HG02642 (cell line): Measurements from ENCODE around the gene APOC3.
"Not testable (repeated sequence)": the region's sequence is repeated elsewhere in the genome, so short reads cannot be mapped to it uniquely, and the experiment has no call there.

Experiments used
- ATAC-seq: cut with Tn5 transposase; IDR thresholded peaks from one replicate; pipeline ENCODE4 v1.9.1; 2021; ENCODE audit warnings: mild to moderate bottlenecking; ENCODE audit not compliant: unreplicated experiment, poor library complexity

APOC3 gene

GRCh38 chr11:116801662-116802061 lies 28.0 kb upstream of the APOC3 start:
- not testable (repeated sequence) for ATAC-seq

DNA sequence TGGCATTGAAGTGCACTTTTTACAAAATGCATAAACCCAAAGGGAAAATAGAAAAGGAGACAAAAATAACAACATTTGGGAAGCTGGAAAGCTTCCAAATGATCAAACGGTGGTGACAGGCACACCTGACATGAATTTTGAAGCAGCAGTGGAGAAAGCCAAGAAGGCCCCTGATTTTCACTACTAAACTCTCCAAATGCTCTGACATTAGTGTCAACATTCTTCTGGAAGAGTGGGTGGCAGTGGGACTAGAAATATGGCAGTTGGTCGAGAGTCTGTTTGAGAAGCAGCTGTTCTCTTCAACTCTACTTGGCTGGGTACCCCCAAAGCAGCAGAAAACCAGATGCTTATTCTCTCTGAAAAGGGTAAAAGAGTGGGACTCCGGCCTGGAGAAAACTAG lies 25.7 kb upstream of the APOC3 start:
- ATAC-seq: no peak

GRCh38 chr11:116807601-116808261 lies 22.0 kb upstream of the APOC3 start:
- no peak for ATAC-seq

GRCh38 chr11:116808262-116809175 lies 21.2 kb upstream of the APOC3 start:
- ATAC-seq: no peak

- ATAC-seq: no peak
Measured at GRCh38 chr11:116811194-116811593, 18.5 kb upstream of the APOC3 start.

- ATAC-seq: no peak
Measured at GRCh38 chr11:116812109-116812508, 17.6 kb upstream of the APOC3 start.

DNA sequence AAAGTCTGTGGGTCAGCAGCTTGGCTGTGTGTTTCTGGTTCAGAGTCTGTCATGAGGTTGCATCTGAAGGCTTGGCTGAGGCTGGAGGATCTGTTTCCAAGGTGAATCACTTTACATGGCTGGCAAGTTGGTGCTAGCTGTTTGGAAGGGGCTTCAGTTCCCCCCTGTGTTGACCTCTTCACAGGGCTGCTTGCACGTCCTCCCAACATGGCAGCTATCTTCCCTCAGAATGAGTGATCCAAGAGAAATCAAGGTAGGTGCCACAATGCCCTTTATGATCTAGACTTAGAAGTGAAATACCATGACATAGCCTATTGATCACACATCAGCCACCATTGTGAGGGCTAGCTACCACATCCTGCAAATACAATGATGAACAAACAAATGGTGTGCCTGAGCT lies 16.5 kb upstream of the APOC3 start:
- ATAC-seq: no peak

DNA sequence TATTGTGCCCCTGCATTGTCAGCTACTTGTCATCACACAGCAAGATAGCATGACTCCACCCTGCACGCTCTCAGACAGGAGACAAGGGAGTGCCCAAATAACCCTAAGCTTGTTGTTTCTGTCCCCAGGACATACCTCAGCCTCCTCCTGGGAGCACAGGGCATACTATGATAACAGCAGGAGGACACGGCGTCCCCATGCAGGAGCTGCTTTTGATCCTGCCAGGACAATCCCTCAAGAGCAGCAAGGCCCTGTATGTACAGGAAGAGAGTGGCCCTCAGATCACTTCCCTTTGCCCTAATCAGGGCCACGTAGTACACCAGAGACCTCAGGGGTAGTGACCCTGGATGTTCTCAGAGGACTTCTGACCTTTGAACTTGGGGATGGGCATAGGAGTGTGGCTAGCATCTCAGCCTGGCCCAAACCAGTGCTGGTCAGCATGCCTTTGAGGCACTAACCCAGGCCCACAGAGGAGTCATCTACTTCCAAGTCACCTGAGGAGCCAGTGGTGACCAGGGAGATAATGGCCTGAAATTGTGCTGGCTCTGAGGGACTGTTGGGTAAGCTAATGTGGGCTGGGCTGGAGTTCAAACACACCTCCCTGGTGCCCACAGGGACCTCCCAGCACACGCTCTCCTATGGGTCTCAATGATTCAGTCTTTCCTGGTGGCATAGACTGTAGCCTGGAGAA lies 15.8 kb upstream of the APOC3 start:
- ATAC-seq: no peak

DNA sequence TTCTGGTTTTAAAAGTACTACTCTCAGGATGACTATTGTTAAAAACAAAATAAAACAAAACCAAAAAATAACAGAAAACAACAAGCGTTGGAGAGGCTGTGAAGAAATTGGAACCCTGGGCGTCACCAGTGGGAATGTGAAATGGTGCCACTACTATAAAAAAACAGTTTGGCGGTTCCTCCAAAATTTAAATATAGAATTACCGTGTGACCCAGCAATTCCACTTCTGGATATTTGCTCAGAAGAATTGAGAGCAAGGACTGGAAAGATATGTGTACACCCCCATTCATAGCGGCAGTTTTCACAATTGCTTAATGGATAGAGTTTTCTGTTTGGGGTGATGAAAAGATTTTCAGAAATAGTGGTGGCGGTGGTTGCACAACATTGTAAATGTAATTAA lies 15.2 kb upstream of the APOC3 start:
- no peak for ATAC-seq

- ATAC-seq: no peak
Measured at GRCh38 chr11:116819049-116819448, 10.7 kb upstream of the APOC3 start.

DNA sequence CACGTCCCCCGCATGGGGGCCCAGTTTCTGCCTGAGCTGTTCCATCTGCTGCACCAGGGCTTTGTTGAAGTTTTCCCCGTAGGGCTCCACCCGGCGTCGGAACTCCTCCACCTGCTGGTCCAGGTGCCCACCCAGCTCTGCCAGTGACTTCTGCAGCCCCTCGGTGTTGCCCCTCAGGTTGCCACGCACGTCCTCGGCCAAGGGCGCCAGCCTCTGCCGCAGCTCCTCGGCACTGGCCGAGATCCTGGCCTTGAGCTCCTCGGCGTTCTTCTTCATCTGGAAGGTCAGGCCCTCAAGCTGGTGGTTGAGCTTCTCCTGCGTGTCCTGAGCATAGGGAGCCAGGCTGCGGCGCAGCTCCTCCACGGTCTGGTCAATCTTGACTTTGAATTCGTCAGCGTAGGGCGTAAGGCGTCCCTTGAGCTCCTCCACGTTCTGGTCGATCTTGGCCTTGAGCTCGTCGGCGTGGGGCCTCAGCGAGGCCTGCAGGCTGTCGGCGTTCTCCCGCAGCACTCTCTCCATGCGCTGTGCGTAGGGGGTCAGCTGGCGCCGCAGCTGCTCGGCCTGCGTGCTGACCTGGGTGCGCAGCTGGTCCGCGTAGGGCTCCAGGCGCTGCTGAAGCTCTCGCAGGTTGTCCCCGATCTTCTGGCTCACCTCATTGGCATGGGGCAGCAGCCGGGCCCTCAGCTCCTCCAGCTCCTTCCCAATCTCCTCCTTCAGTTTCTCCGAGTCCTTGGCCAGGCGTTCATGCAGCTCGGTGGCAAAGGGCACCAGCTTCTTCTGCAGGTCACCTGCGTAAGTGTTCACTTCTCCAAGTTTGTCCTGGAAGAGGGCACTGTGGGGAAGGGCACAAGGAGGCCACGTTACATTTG lies 8.4 kb upstream of the APOC3 start:
- no peak for ATAC-seq

- ATAC-seq: no peak
Measured at GRCh38 chr11:116822575-116822974, 7.1 kb upstream of the APOC3 start.

GRCh38 chr11:116823031-116823843 lies 6.5 kb upstream of the APOC3 start, which contains the start of gene APOA4:
Gene APOA4 (minus strand): TSS chr11:116823304. CDS start chr11:116823191, 113 bp downstream.
- ATAC-seq: no peak

DNA sequence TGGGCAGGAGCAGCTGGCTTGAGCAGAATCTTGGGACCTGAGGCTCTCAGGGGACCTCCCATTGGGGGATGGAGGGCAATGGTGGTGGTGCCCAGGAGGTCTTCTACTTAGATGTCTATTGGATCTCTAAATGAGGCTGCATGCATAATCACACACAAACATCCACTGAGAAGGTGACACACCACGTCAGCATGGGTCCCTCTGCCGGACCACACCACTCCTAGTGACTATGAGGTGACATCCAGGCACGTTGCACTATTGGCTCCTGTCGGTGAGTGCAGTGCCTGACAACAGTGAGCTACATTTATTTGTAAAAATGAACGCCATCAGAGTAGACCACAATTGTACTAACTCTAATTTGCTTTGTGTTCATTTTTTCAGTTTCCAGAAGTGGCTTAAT lies 4.3 kb upstream of the APOC3 start:
- no peak for ATAC-seq

- no peak for ATAC-seq
Measured at GRCh38 chr11:116825854-116826750, 3.6 kb upstream of the APOC3 start.

DNA sequence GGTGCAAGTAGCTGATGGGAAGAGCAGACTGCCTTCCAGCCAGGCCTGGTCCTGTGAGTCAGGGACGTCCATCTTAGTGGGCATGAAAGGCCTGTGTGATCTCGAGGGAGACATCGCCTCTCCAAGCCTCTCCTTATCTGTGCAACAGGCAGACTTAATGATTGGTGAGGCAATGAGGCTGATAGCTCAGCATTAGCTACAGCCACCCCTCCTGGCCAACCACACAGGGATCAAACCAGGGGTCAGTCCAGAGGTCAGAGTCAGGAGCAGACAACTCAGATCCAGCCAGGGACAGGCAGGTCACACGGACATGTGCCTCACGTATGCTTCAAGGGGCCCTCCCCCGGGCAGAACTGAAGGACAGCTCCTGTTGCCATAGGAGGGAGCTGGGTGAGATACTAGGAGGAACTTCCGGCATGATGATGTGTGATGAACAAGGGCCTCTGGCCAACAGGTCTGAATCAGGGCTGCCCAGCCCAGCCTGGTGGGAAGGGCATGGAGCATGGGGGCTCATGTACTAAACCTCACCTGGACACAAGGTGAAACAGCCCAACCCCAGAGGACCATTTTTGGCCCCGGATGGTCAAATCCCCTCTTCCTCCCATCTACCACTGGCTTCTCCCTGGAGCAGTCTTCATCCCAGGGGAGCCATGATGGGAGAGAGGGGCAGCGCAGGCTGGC lies 2.8 kb upstream of the APOC3 start:
- ATAC-seq: no peak

DNA sequence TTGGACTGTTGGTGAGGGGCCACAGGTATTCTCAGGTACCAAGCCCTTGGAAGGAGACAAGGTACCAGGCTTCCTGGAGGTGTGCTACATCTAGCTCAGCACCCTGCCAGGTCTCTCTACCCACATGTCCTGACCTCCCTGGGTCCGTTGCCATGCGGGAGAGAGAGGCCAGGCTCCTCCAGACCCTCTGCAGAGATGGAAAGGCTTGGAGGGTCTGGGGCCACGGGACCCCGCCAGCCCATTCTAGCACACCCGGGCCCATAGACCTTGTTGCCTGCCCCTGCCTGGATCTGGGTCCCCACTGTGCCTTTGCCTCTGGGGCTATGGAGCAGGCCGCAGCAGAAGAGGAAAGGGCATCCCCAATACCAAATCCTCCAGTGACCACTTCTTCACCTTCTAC lies 2.2 kb upstream of the APOC3 start:
- ATAC-seq: no peak
